CD4-positive, CD25-positive, alpha-beta regulatory T cell (primary cell): ENCODE measurements around the gene ZBTB16. TPM values are rescaled to one million over a fixed set of nuclear protein-coding genes. Genes with fewer than 3 reads are reported as not detected.

Experiments
- ATAC-seq, 2 donors: fragments of 150-1000 bp; cut with Tn5 transposase; one replicate each; pipeline ENCODE4 v1.10.0; 2021; ENCODE audit warnings: low read depth in 2 of 2, moderate number of reproducible peaks in 2 of 2, moderate library complexity in 1 of 2
- DNase-seq, 3 donors: peaks; one replicate each; pipeline versions ENCODE4 v3.0.0 to v3.0.0-alpha.2; 2012 to 2022; ENCODE audit warnings: mixed read lengths in 1 of 3
- H3K27ac ChIP-seq: one replicate; pipeline ENCODE4 v1.7.0; 2013; ENCODE audit warnings: mild to moderate bottlenecking, low read length; ENCODE audit not compliant: insufficient read depth, poor library complexity, severe bottlenecking
- H3K27me3 ChIP-seq: one replicate; pipeline ENCODE4 v1.7.0; 2013; ENCODE audit warnings: low read length; ENCODE audit not compliant: control insufficient read depth, insufficient read depth
- H3K36me3 ChIP-seq: one replicate; pipeline ENCODE4 v1.7.0; 2013; ENCODE audit warnings: mild to moderate bottlenecking, low read length, moderate library complexity; ENCODE audit not compliant: control insufficient read depth, insufficient read depth
- H3K4me1 ChIP-seq: 2 replicates; pipeline ENCODE4 v1.7.0; 2013; ENCODE audit warnings: mild to moderate bottlenecking, low read length; ENCODE audit not compliant: insufficient read depth, control insufficient read depth, poor library complexity, severe bottlenecking
- H3K4me3 ChIP-seq: one replicate; pipeline ENCODE4 v1.7.0; 2013; ENCODE audit warnings: low read depth, mild to moderate bottlenecking, low read length, moderate library complexity
- H3K9me3 ChIP-seq, 2 experiments: 1 replicate in 1 of 2; 2 replicates in 1 of 2; pipeline ENCODE4 v1.7.0; 2013; ENCODE audit warnings: low read length in 2 of 2, mild to moderate bottlenecking in 1 of 2, moderate library complexity in 1 of 2; ENCODE audit not compliant: control insufficient read depth in 2 of 2
- H3K27ac Mint-ChIP-seq, 3 donors: one replicate each; pipeline ENCODE4 v1.8.0; 2020 to 2022; ENCODE audit warnings: mild to moderate bottlenecking in 3 of 3, mixed read lengths in 3 of 3, moderate library complexity in 2 of 3
- H3K27me3 Mint-ChIP-seq: one replicate; pipeline ENCODE4 v1.8.0; 2022; ENCODE audit warnings: mild to moderate bottlenecking, mixed read lengths
- H3K36me3 Mint-ChIP-seq: one replicate; pipeline ENCODE4 v1.8.0; 2020; ENCODE audit warnings: mixed read lengths
- H3K4me1 Mint-ChIP-seq, 4 donors: one replicate each; pipeline ENCODE4 v1.8.0; 2020 to 2022; ENCODE audit warnings: mixed read lengths in 4 of 4, mild to moderate bottlenecking in 1 of 4
- H3K4me3 Mint-ChIP-seq, 4 donors: one replicate each; pipeline ENCODE4 v1.8.0; 2020 to 2022; ENCODE audit warnings: mild to moderate bottlenecking in 4 of 4, mixed read lengths in 4 of 4, moderate library complexity in 3 of 4
- H3K9me3 Mint-ChIP-seq, 7 donors: one replicate each; pipeline ENCODE4 v1.8.0; 2020 to 2022; ENCODE audit warnings: mixed read lengths in 7 of 7, mild to moderate bottlenecking in 3 of 7, moderate library complexity in 2 of 7
- polyA plus RNA-seq, 4 donors: library from polyadenylated mRNA; unstranded; fragments of 300-500 nt; fragmentation: Illumina TruSeq; gene quantifications; one replicate each; pipeline ENCODE4 v1.2.3, GENCODE V29; 2021
- total RNA-seq: library from RNA; stranded (reverse); gene quantifications from one replicate; pipeline ENCODE4 v1.2.3, GENCODE V29; 2022

Gene ZBTB16
- total and polyA plus RNA-seq, 5 donors from 2014 or later, result 2.9 to 28.1 (median 8.5) TPM

- no peaks in the 10 kb centered on the region for H3K9me3 ChIP-seq
- no peak overlapping the region for H3K4me3 ChIP-seq
- H3K27me3 ChIP-seq, result no peaks in the 10 kb centered on the region
- Mint-ChIP-seq H3K4me3 (peak overlapping the region in 1 of 4 donors; percentile 28), H3K27me3 (peaks cover 6% of the 10 kb centered on the region), H3K36me3 (peaks cover 3% of the 10 kb centered on the region), H3K9me3 (no peaks in the 10 kb centered on the region), H3K4me1 (peaks cover 34 to 98% (median 72%) of the 10 kb centered on the region in 4 donors), H3K27ac (peak overlapping the region in 2 of 3 donors; percentile 87 to 96)
- no peaks in the 10 kb centered on the region for H3K36me3 ChIP-seq
- no peak overlapping the region for H3K27ac ChIP-seq
- no peak for DNase-seq
- no peak for ATAC-seq
- peaks cover 75% of the 10 kb centered on the region for H3K4me1 ChIP-seq
These were observed 103.7 kb downstream of the ZBTB16 start for GRCh38 chr11:114163229-114163631.

- Histone ChIP-seq H3K27ac (no peak overlapping the region), H3K9me3 (no peaks in the 10 kb centered on the region), H3K27me3 (no peaks in the 10 kb centered on the region), H3K4me1 (peaks cover 75% of the 10 kb centered on the region), H3K4me3 (no peak overlapping the region), H3K36me3 (no peaks in the 10 kb centered on the region)
- H3K9me3 Mint-ChIP-seq, result no peaks in the 10 kb centered on the region
- H3K36me3 Mint-ChIP-seq, result no peaks in the 10 kb centered on the region
- H3K27ac Mint-ChIP-seq, result peak overlapping the region in 2 of 3 donors; percentile 83 to 87
- ATAC-seq (no peak), DNase-seq (no peak)
- H3K4me3 Mint-ChIP-seq, result peak overlapping the region in 1 of 4 donors; percentile 28
- peaks cover 35 to 98% (median 76%) of the 10 kb centered on the region in 4 donors for H3K4me1 Mint-ChIP-seq
- H3K27me3 Mint-ChIP-seq, result peaks cover 6% of the 10 kb centered on the region
These were observed 104.4 kb downstream of the ZBTB16 start for GRCh38 chr11:114163830-114164401.

GRCh38 chr11:114164546-114164945, 105.0 kb downstream of the ZBTB16 start:
- peaks cover 30 to 98% (median 76%) of the 10 kb centered on the region in 4 donors for H3K4me1 Mint-ChIP-seq
- H3K36me3 ChIP-seq, result no peaks in the 10 kb centered on the region
- DNase-seq (no peak), ATAC-seq (no peak)
- H3K4me1 ChIP-seq, result peaks cover 75% of the 10 kb centered on the region
- H3K27ac ChIP-seq, result no peak overlapping the region
- peaks cover 6% of the 10 kb centered on the region for H3K27me3 Mint-ChIP-seq
- no peaks in the 10 kb centered on the region for H3K9me3 ChIP-seq
- H3K4me3 ChIP-seq, result no peak overlapping the region
- no peaks in the 10 kb centered on the region for H3K9me3 Mint-ChIP-seq
- peak overlapping the region in 1 of 4 donors; percentile 29 for H3K4me3 Mint-ChIP-seq
- no peaks in the 10 kb centered on the region for H3K27me3 ChIP-seq
- no peaks in the 10 kb centered on the region for H3K36me3 Mint-ChIP-seq
- peak overlapping the region; percentile 83 to 97 (median 87) for H3K27ac Mint-ChIP-seq

DNA sequence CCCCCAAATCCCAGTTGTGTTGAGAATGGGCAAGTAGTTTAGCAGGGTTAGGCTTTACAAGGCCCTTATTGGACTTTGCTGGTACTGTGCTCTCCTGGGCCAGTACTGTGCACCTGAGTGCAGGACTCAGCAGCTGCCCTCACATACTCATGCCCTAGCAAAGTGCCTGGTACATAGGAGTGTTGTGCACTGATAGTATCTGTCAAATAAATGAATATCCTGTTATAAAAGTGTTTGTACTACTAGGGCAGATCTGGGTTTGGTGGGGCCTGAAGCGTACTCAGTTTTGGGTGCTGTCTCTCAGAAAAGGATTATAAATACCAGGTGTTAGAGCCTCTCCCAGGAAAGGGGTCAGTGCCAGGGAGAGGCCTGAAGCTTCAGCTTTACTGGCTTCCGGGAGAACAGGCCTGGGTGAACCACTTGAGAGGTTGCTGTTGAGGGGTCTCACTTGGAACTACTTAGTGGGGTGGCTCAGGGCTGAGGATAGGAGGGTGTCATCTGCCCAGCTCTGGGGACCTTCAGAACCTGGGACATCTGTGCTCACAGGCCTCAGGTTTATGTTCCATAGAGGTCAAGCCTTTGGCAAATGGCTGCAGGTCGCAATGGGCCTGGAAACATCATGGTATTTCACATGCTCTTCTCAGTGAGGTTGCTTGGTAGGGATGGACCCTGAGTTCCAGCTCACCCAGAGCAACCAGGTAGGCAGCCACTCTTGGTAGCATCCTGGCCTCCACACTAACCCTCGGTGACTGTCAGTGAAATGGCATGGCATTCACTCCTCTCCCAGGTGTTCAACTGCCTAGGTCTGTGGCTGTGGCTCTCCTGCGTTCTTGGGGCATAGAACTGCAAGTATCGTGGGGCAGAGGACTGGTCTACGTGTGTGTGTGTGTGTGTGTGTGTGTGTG, 106.1 kb downstream of the ZBTB16 start:
- DNase-seq, result no peak
- H3K9me3 Mint-ChIP-seq, result no peaks in the 10 kb centered on the region
- H3K27ac ChIP-seq, result no peak overlapping the region
- no peaks in the 10 kb centered on the region for H3K36me3 ChIP-seq
- no peaks in the 10 kb centered on the region for H3K27me3 ChIP-seq
- H3K4me3 Mint-ChIP-seq, result peak overlapping the region in 3 of 4 donors; percentile 31 to 62 (median 44)
- no peaks in the 10 kb centered on the region for H3K36me3 Mint-ChIP-seq
- H3K9me3 ChIP-seq, result no peaks in the 10 kb centered on the region
- peak overlapping the region; percentile 70 to 97 (median 83) for H3K27ac Mint-ChIP-seq
- peaks cover 21 to 98% (median 70%) of the 10 kb centered on the region in 4 donors for H3K4me1 Mint-ChIP-seq
- peaks cover 68% of the 10 kb centered on the region for H3K4me1 ChIP-seq
- no peak overlapping the region for H3K4me3 ChIP-seq
- ATAC-seq, result peak; percentile 25 to 42
- H3K27me3 Mint-ChIP-seq, result no peaks in the 10 kb centered on the region

DNA sequence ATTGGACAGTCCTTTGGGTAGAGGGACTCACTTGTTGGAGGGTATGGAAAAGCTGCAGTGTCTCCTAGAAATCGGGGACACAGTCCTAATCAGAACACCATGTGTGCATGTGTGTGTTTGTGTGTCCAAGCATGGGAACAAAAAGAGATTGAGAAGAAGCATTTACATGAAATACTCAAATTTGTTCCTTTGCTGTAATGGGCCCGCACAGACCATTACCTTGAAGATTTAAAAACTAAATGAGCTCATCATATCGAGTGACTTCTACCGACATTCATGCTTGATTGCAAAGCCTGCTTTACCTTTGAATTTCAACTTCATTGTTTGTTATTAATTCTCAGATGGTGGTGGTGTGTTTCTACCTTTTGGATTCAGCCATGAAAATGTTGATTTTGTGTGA, 106.9 kb downstream of the ZBTB16 start:
- peak overlapping the region; percentile 32 for H3K4me3 ChIP-seq
- peak overlapping the region in 2 of 3 donors; percentile 68 to 83 for H3K27ac Mint-ChIP-seq

GRCh38 chr11:114166897-114167323, 107.4 kb downstream of the ZBTB16 start:
- Mint-ChIP-seq H3K36me3 (no peaks in the 10 kb centered on the region), H3K27ac (peak overlapping the region; percentile 68 to 83 (median 76)), H3K27me3 (no peaks in the 10 kb centered on the region), H3K4me3 (peak overlapping the region; percentile 39 to 63 (median 55)), H3K9me3 (no peaks in the 10 kb centered on the region), H3K4me1 (peaks cover 25 to 98% (median 68%) of the 10 kb centered on the region in 4 donors)
- peak in 1 of 3 donors; percentile 62 for DNase-seq
- Histone ChIP-seq H3K4me1 (peaks cover 62% of the 10 kb centered on the region), H3K4me3 (peak overlapping the region; percentile 32), H3K27ac (no peak overlapping the region), H3K36me3 (no peaks in the 10 kb centered on the region), H3K9me3 (no peaks in the 10 kb centered on the region), H3K27me3 (no peaks in the 10 kb centered on the region)
- peak; percentile 30 to 34 for ATAC-seq

More for the DNA sequence above, 106.9 kb downstream of the ZBTB16 start:
- Histone ChIP-seq H3K4me1 (peaks cover 63% of the 10 kb centered on the region), H3K36me3 (no peaks in the 10 kb centered on the region), H3K27me3 (no peaks in the 10 kb centered on the region), H3K9me3 (no peaks in the 10 kb centered on the region), H3K27ac (no peak overlapping the region)
- DNase-seq (no peak), ATAC-seq (no peak)
- Mint-ChIP-seq H3K4me3 (peak overlapping the region in 3 of 4 donors; percentile 48 to 63 (median 62)), H3K4me1 (peaks cover 20 to 98% (median 69%) of the 10 kb centered on the region in 4 donors), H3K36me3 (no peaks in the 10 kb centered on the region), H3K9me3 (no peaks in the 10 kb centered on the region), H3K27me3 (no peaks in the 10 kb centered on the region)

DNA sequence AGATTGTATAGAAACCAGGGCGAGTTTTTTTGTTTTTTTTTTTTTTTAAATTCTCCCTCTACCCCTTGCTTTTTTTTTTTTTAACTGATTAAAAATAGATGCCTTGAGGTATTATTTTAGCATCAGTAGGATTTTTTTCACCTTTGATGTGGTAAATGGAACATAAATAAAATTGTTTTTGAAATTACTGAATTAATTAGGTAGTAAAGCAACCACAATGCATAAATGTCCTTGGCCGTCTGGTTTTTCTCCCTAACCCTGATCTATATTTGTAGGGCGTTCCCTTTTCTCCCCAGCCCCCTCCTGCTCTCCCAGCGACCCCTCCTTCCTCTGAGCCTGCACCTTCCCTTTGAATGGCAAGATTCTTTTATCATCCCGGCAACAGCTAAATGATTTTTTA, 107.8 kb downstream of the ZBTB16 start:
- H3K4me3 ChIP-seq, result no peak overlapping the region
- no peaks in the 10 kb centered on the region for H3K27me3 Mint-ChIP-seq

More for the DNA sequence above, 107.8 kb downstream of the ZBTB16 start:
- Mint-ChIP-seq H3K4me3 (peak overlapping the region in 3 of 4 donors; percentile 18 to 63 (median 62)), H3K36me3 (no peaks in the 10 kb centered on the region), H3K4me1 (peaks cover 29 to 98% (median 71%) of the 10 kb centered on the region in 4 donors), H3K27ac (peak overlapping the region; percentile 68 to 83 (median 76)), H3K9me3 (no peaks in the 10 kb centered on the region)
- Histone ChIP-seq H3K4me1 (peaks cover 62% of the 10 kb centered on the region), H3K27ac (no peak overlapping the region), H3K9me3 (no peaks in the 10 kb centered on the region), H3K27me3 (no peaks in the 10 kb centered on the region), H3K36me3 (no peaks in the 10 kb centered on the region)
- no peak for DNase-seq
- ATAC-seq, result no peak
